GM04504 (cell line): Measurements from ENCODE around the gene UNC119B.

Experiments used
- DNase-seq: peaks from one replicate; pipeline ENCODE4 v3.0.0-alpha.2; 2012; ENCODE audit warnings: low read depth

Gene UNC119B

GRCh38 chr12:120767071-120768024 is 57.1 kb downstream of the UNC119B start:
- DNase-seq: no peak

- no peak for DNase-seq
Observed at GRCh38 chr12:120771097-120771496, 60.8 kb downstream of the UNC119B start.
